Measurements from ENCODE around the gene IGFN1. TPM values are rescaled to one million over a fixed set of nuclear protein-coding genes. Genes with fewer than 3 reads are reported as not detected.

IGFN1 gene
- total and polyA plus RNA-seq, 9 of the 15 experiments (the other 6 are each of a cell fraction or from before 2014, with no cell fraction given): 0.04 TPM; not detected in 8

DNA sequence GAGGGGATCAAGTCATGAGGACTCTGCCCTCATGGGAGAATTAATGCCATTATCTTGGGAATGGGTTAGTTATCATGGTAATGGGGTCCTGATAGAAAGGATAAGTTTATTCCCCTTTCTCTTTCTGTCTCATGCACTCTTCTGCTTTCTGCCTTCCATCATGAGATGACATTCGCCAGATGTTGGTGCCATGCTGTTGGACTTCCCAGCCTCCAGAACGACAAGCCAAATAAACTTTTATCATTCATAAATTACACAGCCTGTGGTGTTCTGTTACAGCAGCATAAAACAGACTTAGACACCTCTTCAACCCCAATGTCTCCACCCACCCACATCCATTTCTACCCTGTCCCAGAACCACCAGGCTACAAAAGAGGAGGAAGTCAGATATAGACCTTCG, 11.9 kb upstream of the IGFN1 start:
- no peak for FAIRE-seq

GRCh38 chr1:201180141-201180540, 10.5 kb upstream of the IGFN1 start:
- Histone ChIP-seq H3K4me2 (ENCODE audit: insufficient read depth, low read length) (no peak overlapping the region), H2AFZ (ENCODE audit: low read depth, low read length) (no peak overlapping the region), H3K4me1 (replicated peaks in 1 of 2; ENCODE audit: control insufficient read depth in 2 of 2, insufficient read depth in 2 of 2, low read length in 2 of 2) (peaks cover 0 to 3% of the 10 kb centered on the region in 2 experiments; a peak in 1 of 5 replicates), H3K9me3 (replicated peaks; ENCODE audit: control insufficient read depth, insufficient read depth, low read depth, low read length) (no peaks in the 10 kb centered on the region), H3K36me3 (ENCODE audit: control insufficient read depth, insufficient read depth, low read length) (no peaks in the 10 kb centered on the region), H3K27me3 (ENCODE audit: control insufficient read depth in 2 of 2, insufficient read depth in 2 of 2, low read length in 2 of 2) (peaks cover 38 to 56% of the 10 kb centered on the region in 2 experiments), H4K20me1 (replicated peaks; ENCODE audit: control insufficient read depth, insufficient read depth, low read length) (no peaks in the 10 kb centered on the region), H3K9ac (ENCODE audit: insufficient read depth in 1 of 2, low read depth in 2 of 2, low read length in 2 of 2) (no peak overlapping the region), H3K79me2 (ENCODE audit: control insufficient read depth, insufficient read depth, low read length) (no peaks in the 10 kb centered on the region), H3K9me1 (ENCODE audit: control insufficient read depth, insufficient read depth, low read length) (peaks cover 3% of the 10 kb centered on the region), H3K4me3 (no peak overlapping the region), H3K27ac (ENCODE audit: extremely low read depth, low read depth, low read length) (no peak overlapping the region)
- no peak for ATAC-seq
- BruUV-seq (replicated peaks): no TSS peak
- in situ Hi-C loops (cut with MboI): no loop called here
- WGBS (ENCODE audit: insufficient coverage, low coverage, missing lambda C conversion rate): 0% methylated on average over 1 of the region's 1 CpG
- no peak for DNase-seq (ENCODE audit: extremely low read depth in 1 of 4, low spot score in 3 of 4)
- intact Hi-C loops (cut with micrococcal nuclease): loop anchor here (10.0 kb wide), 1 partner anchor 95 kb away; no protein-coding TSS in a partner anchor
- FAIRE-seq: no peak
- CTCF ChIA-PET (ENCODE audit: low intra/inter-chr PET ratio): no interaction called here
- POLR2A ChIA-PET: no interaction called here
- TF ChIP-seq MEIS2 (IDR thresholded peaks at IDR 0.05; ENCODE audit: partially characterized antibody): peak; percentile 61
- peak; percentile 96 for TF ChIP-seq TFE3 (CRISPR knock-in tag; IDR thresholded peaks at IDR 0.05)
- TF ChIP-seq PKNOX1 (IDR thresholded peaks at IDR 0.05): peak; percentile 12; the same call in 1 of the 2 replicates
- TF ChIP-seq, protein P1, sequence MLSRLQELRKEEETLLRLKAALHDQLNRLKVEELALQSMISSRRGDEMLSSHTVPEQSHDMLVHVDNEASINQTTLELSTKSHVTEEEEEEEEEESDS (CRISPR knock-in tag; IDR thresholded peaks at IDR 0.05): no peak
- TF ChIP-seq RAD51 (IDR thresholded peaks at IDR 0.05; ENCODE audit: borderline replicate concordance, low read depth): peak; percentile 35; the same call in 1 of the 2 replicates
- no peak for TF ChIP-seq HMG20B (CRISPR knock-in tag; IDR thresholded peaks at IDR 0.05)

More for the DNA sequence above, 11.9 kb upstream of the IGFN1 start:
- POLR2A ChIA-PET: no interaction called here
- CTCF ChIA-PET (ENCODE audit: low intra/inter-chr PET ratio): no interaction called here
- intact Hi-C loops (cut with micrococcal nuclease) (no loop called here), in situ Hi-C loops (cut with MboI) (no loop called here)
- Histone ChIP-seq H3K27me3 (ENCODE audit: control insufficient read depth in 2 of 2, insufficient read depth in 2 of 2, low read length in 2 of 2) (peaks cover 29 to 42% of the 10 kb centered on the region in 2 experiments), H3K4me2 (ENCODE audit: insufficient read depth, low read length) (no peak overlapping the region), H2AFZ (ENCODE audit: low read depth, low read length) (no peak overlapping the region), H3K4me1 (replicated peaks in 1 of 2; ENCODE audit: control insufficient read depth in 2 of 2, insufficient read depth in 2 of 2, low read length in 2 of 2) (peaks cover 0 to 2% of the 10 kb centered on the region in 2 experiments; a peak in 1 of 5 replicates), H3K9me3 (replicated peaks; ENCODE audit: control insufficient read depth, insufficient read depth, low read depth, low read length) (no peaks in the 10 kb centered on the region), H3K36me3 (ENCODE audit: control insufficient read depth, insufficient read depth, low read length) (no peaks in the 10 kb centered on the region), H3K79me2 (ENCODE audit: control insufficient read depth, insufficient read depth, low read length) (no peaks in the 10 kb centered on the region), H3K9ac (ENCODE audit: insufficient read depth in 1 of 2, low read depth in 2 of 2, low read length in 2 of 2) (no peak overlapping the region), H3K9me1 (ENCODE audit: control insufficient read depth, insufficient read depth, low read length) (no peaks in the 10 kb centered on the region), H4K20me1 (replicated peaks; ENCODE audit: control insufficient read depth, insufficient read depth, low read length) (no peaks in the 10 kb centered on the region), H3K4me3 (no peak overlapping the region), H3K27ac (ENCODE audit: extremely low read depth, low read depth, low read length) (no peak overlapping the region)
- no TSS peak for BruUV-seq (replicated peaks)
- WGBS (ENCODE audit: insufficient coverage, low coverage, missing lambda C conversion rate): 0% methylated on average over 3 of the region's 3 CpGs
- DNase-seq (ENCODE audit: extremely low read depth in 1 of 4, low spot score in 3 of 4): no peak
- TF ChIP-seq ARID1B (IDR thresholded peaks at IDR 0.05): no peak
- TF ChIP-seq RB1 (IDR thresholded peaks at IDR 0.05; ENCODE audit: low read depth): no peak
- no peak for TF ChIP-seq GABPB2 (CRISPR knock-in tag; conservative IDR thresholded peaks at IDR 0.05)
- TF ChIP-seq SMARCB1 (IDR thresholded peaks at IDR 0.05; ENCODE audit: insufficient read length, low read depth): no peak
- TF ChIP-seq ZNF699 (CRISPR knock-in tag; IDR thresholded peaks at IDR 0.05; ENCODE audit: insufficient replicate concordance): no peak
- no peak for TF ChIP-seq DPF2 (IDR thresholded peaks at IDR 0.05)
- TF ChIP-seq MTA2 (IDR thresholded peaks at IDR 0.05; ENCODE audit: low read depth): no peak
- TF ChIP-seq ZNF764 (CRISPR knock-in tag; IDR thresholded peaks at IDR 0.05; ENCODE audit: low read depth): no peak
- TF ChIP-seq LEF1 (IDR thresholded peaks at IDR 0.05): no peak
- no peak for TF ChIP-seq MEIS2 (IDR thresholded peaks at IDR 0.05; ENCODE audit: partially characterized antibody)
- no peak for ATAC-seq

Measured in K562 (cell line).